Right lobe of liver (tissue), 6 donors: ENCODE measurements around the gene IFRD2. TPM values are rescaled to one million over a fixed set of nuclear protein-coding genes. Genes with fewer than 3 reads are reported as not detected.
A peak's percentile ranks its signal among the peaks of the same experiment; 100 is the strongest.

Experiments used
- ATAC-seq, 4 donors: fragments of 200-7000 bp; cut with Tn5 transposase; one replicate each; pipeline ENCODE4 v1.9.1; 2020; ENCODE audit warnings: mild to moderate bottlenecking in 4 of 4, moderate library complexity in 4 of 4
- DNase-seq, 3 donors: peaks; one replicate each; pipeline ENCODE4 v3.0.0-alpha.2; 2020
- H3K27ac ChIP-seq, 3 donors: fragments of 200-600 bp; one replicate each; pipeline ENCODE4 v1.8.0; 2022
- H3K27me3 ChIP-seq, 2 donors: fragments of 200-600 bp; one replicate each; pipeline ENCODE4 v1.8.0; 2022
- H3K36me3 ChIP-seq, 4 donors: fragments of 200-600 bp; sonication (generic) in 1 of 4; one replicate each; pipeline versions ENCODE4 v1.5.1 to v1.8.0; 2017 to 2022; ENCODE audit warnings: control low read depth in 1 of 4
- H3K4me1 ChIP-seq, 4 donors: fragments of 200-600 bp; sonication (generic) in 1 of 4; one replicate each; pipeline versions ENCODE4 v1.5.1 to v1.8.0; 2017 to 2022; ENCODE audit warnings: control low read depth in 1 of 4
- H3K4me3 ChIP-seq, 3 donors: fragments of 200-600 bp; one replicate each; pipeline ENCODE4 v1.8.0; 2022
- H3K9me3 ChIP-seq, 4 donors: fragments of 200-600 bp; sonication (generic) in 1 of 4; one replicate each; pipeline versions ENCODE4 v1.5.1 to v1.8.0; 2017 to 2022; ENCODE audit warnings: control low read depth in 1 of 4
- CTCF ChIP-seq, 4 donors: fragments of 200-600 bp in 3 of 4; fragments of 450-650 bp in 1 of 4; IDR thresholded peaks; one replicate each; pipeline versions ENCODE4 v1.5.1 to v1.8.0; 2016 to 2022; ENCODE audit warnings: antibody characterized with exemption in 4 of 4, mild to moderate bottlenecking in 2 of 4
- POLR2A ChIP-seq: fragments of 450-650 bp; IDR thresholded peaks from one replicate; pipeline ENCODE4 v1.6.1; 2017; ENCODE audit warnings: antibody characterized with exemption, mild to moderate bottlenecking
- WGBS: methylation state at CpG from one replicate; pipeline ENCODE4 v1.1.6; 2018; ENCODE audit warnings: low coverage, low lambda C conversion rate; ENCODE audit not compliant: insufficient coverage; ENCODE audit errors: missing lambda C conversion rate; 5-methylcytosine and 5-hydroxymethylcytosine counted together
- intact Hi-C, 2 donors: fragments of 100-400 bp; cut with DNase I; formaldehyde crosslinking; loops; one replicate each; pipeline versions ENCODE4 v1.11.2 to v1.14.1; 2022
- total RNA-seq, 6 experiments: library from RNA; depleted of rRNA in 2 of 6; stranded (reverse); fragments of >200 nt in 2 of 6; fragmentation: NEBNext Ultra II Directional in 3 of 6; extraction: Animal tissue kit (Norgen Biotek cat#: 25700) in 3 of 6; gene quantifications; one replicate each; pipeline versions ENCODE4 v1.1.0 to v1.2.4, GENCODE V29; 2016 to 2023
- donor health status: DM: no; HTN: yes; CAD: no.
- donor health status: DM: no; HTN: no; CAD: no.
- donor health status: DM: no; HTN: no; CAD: no.
- donor health status: DM: no; HTN: yes; CAD: no.
- donor health status: DM: no; HTN: yes; CAD: no.

The IFRD2 gene
- total RNA-seq, 6 experiments from 2014 or later: 40.8 to 71.0 (median 56.3) TPM

GRCh38 chr3:50319894-50320625 is 27.8 kb upstream of the IFRD2 start:
- no peak for DNase-seq
- Histone ChIP-seq H3K27ac (peak overlapping the region in 2 of 3 donors; percentile 98), H3K36me3 (peaks cover 0 to 20% (median 3%) of the 10 kb centered on the region in 4 donors), H3K9me3 (no peaks in the 10 kb centered on the region), H3K4me3 (peak overlapping the region; percentile 88 to 89 (median 89)), H3K4me1 (peaks cover 0 to 56% (median 15%) of the 10 kb centered on the region in 4 donors), H3K27me3 (no peaks in the 10 kb centered on the region)
- intact Hi-C loops: loop anchor here in 1 of 2 donors (5.0 kb wide), 2 partner anchors 38 to 48 kb away; no protein-coding TSS in a partner anchor
- WGBS: 88% methylated on average over 5 of the region's 29 CpGs
- TF ChIP-seq POLR2A (no peak), CTCF (IDR thresholded peaks at IDR 0.05) (no peak)
- no peak for ATAC-seq

GRCh38 chr3:50319181-50319893 is 27.1 kb upstream of the IFRD2 start:
- no peaks in the 10 kb centered on the region for H3K27me3 ChIP-seq
- H3K9me3 ChIP-seq: no peaks in the 10 kb centered on the region
- DNase-seq: peak in 1 of 3 donors; percentile 45
- 91% methylated on average over 4 of the region's 16 CpGs for WGBS
- TF ChIP-seq CTCF (IDR thresholded peaks at IDR 0.05) (no peak), POLR2A (no peak)
- H3K4me3 ChIP-seq: no peak overlapping the region
- intact Hi-C loops: loop anchor here in 1 of 2 donors (5.0 kb wide), 1 partner anchor 37 kb away; no protein-coding TSS in a partner anchor
- H3K27ac ChIP-seq: no peak overlapping the region
- H3K4me1 ChIP-seq: peaks cover 0 to 51% (median 14%) of the 10 kb centered on the region in 4 donors
- no peak for ATAC-seq
- H3K36me3 ChIP-seq: peaks cover 0 to 20% (median 3%) of the 10 kb centered on the region in 4 donors

GRCh38 chr3:50318615-50319014 is 26.4 kb upstream of the IFRD2 start:
- DNase-seq: no peak
- WGBS: 67% methylated on average over 3 of the region's 10 CpGs
- Histone ChIP-seq H3K36me3 (peaks cover 0 to 20% (median 3%) of the 10 kb centered on the region in 4 donors), H3K4me1 (peaks cover 0 to 44% (median 10%) of the 10 kb centered on the region in 4 donors), H3K27me3 (no peaks in the 10 kb centered on the region), H3K9me3 (no peaks in the 10 kb centered on the region), H3K27ac (no peak overlapping the region), H3K4me3 (no peak overlapping the region)
- ATAC-seq: no peak
- no peak for TF ChIP-seq CTCF (IDR thresholded peaks at IDR 0.05)
- no peak for TF ChIP-seq POLR2A
- intact Hi-C loops: loop anchor here in 1 of 2 donors (5.0 kb wide), 1 partner anchor 36 kb away; no protein-coding TSS in a partner anchor

- no peaks in the 10 kb centered on the region for H3K27me3 ChIP-seq
- intact Hi-C loops: loop anchor here in 1 of 2 donors (5.0 kb wide), 1 partner anchor 36 kb away; no protein-coding TSS in a partner anchor
- H3K4me1 ChIP-seq: peaks cover 0 to 44% (median 10%) of the 10 kb centered on the region in 4 donors
- WGBS: 60% methylated on average over 2 of the region's 11 CpGs
- H3K36me3 ChIP-seq: peaks cover 0 to 20% (median 3%) of the 10 kb centered on the region in 4 donors
- ATAC-seq (no peak), DNase-seq (no peak)
- no peak overlapping the region for H3K27ac ChIP-seq
- H3K4me3 ChIP-seq: no peak overlapping the region
- H3K9me3 ChIP-seq: no peaks in the 10 kb centered on the region
- no peak for TF ChIP-seq POLR2A
- no peak for TF ChIP-seq CTCF (IDR thresholded peaks at IDR 0.05)
These were observed 25.9 kb upstream of the IFRD2 start for GRCh38 chr3:50318163-50318562.
